MCF 10A (cell line): ENCODE measurements around the gene SF3B3. TPM values are rescaled to one million over a fixed set of nuclear protein-coding genes. Genes with fewer than 3 reads are reported as not detected.
A peak's percentile ranks its signal among the peaks of the same experiment; 100 is the strongest.
"Not testable (repeated sequence)": the region's sequence is repeated elsewhere in the genome, so short reads cannot be mapped to it uniquely, and the experiment has no call there.

Source experiments
- BruUV-seq: library from RNA; stranded (reverse); fragments of 400-500 nt; replicated peaks from 2 replicates; lab custom pipeline; 2021; lab: Mats Ljungman, UMichigan
- CTCF ChIA-PET: fragments of 300-600 bp; sonication (Branson Sonifier 250); formaldehyde crosslinking; extraction: SDS; loops from one replicate; lab custom pipeline; 2021; ENCODE audit warnings: antibody characterized with exemption, inconsistent platforms; lab: Yijun Ruan, JAX
- POLR2A ChIA-PET: fragments of 300-600, 350-650 bp; sonication (Branson Sonifier 250); formaldehyde crosslinking; extraction: SDS; loops from one replicate; lab custom pipeline; 2020; ENCODE audit warnings: antibody characterized with exemption, inconsistent platforms; lab: Yijun Ruan, JAX
- DNase-seq: peaks from one replicate; pipeline ENCODE4 v3.0.0-alpha.2; 2018; ENCODE audit not compliant: unreplicated experiment
- H3K27ac Mint-ChIP-seq: one replicate; pipeline ENCODE4 v1.8.0; 2022; ENCODE audit warnings: mild to moderate bottlenecking, low read depth, mixed read lengths; ENCODE audit not compliant: unreplicated experiment
- H3K27me3 Mint-ChIP-seq: one replicate; pipeline ENCODE4 v1.8.0; 2022; ENCODE audit warnings: mixed read lengths; ENCODE audit not compliant: insufficient read depth, unreplicated experiment
- H3K36me3 Mint-ChIP-seq: one replicate; pipeline ENCODE4 v1.8.0; 2022; ENCODE audit warnings: mild to moderate bottlenecking, moderate library complexity, mixed read lengths; ENCODE audit not compliant: insufficient read depth, unreplicated experiment
- H3K4me1 Mint-ChIP-seq: one replicate; pipeline ENCODE4 v1.8.0; 2022; ENCODE audit warnings: mixed read lengths; ENCODE audit not compliant: insufficient read depth, unreplicated experiment
- H3K4me3 Mint-ChIP-seq: one replicate; pipeline ENCODE4 v1.8.0; 2022; ENCODE audit warnings: mild to moderate bottlenecking, moderate library complexity, mixed read lengths; ENCODE audit not compliant: unreplicated experiment
- H3K9me3 Mint-ChIP-seq: one replicate; pipeline ENCODE4 v1.8.0; 2022; ENCODE audit warnings: mixed read lengths; ENCODE audit not compliant: unreplicated experiment
- CTCF ChIP-seq: fragments of 200-600 bp; IDR thresholded peaks from one replicate; pipeline ENCODE4 v1.8.0; 2022; ENCODE audit warnings: antibody characterized with exemption, mild to moderate bottlenecking; ENCODE audit not compliant: unreplicated experiment
- intact Hi-C: fragments of 100-400 bp; cut with micrococcal nuclease; formaldehyde crosslinking; loops from 2 replicates; pipeline ENCODE4 v1.14.1; 2022
- total RNA-seq: library from RNA; stranded (reverse); gene quantifications from 2 replicates; pipeline ENCODE4 v1.2.3, GENCODE V29; 2022

SF3B3 gene
- total RNA-seq, 1 experiment from 2014 or later = 309 TPM

DNA sequence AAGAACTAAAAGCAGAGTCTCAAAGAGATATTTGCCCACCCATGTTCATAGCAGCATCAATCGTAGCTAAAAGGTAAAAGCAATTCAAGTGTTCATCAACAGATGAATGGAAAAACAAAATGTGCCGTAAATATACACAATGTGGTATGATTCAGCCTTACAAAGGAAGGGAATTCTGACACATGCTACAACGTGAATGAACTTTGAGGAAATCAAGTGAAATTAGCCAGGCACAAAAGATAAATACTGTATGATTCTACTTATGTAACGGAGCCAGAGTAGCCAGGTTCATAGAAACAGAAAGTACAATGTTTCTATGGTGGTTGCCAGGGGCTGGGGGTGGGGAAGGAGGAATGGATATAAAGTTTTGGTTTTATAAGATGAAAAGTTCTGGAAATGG, 64.9 kb downstream of the SF3B3 start:
- H3K36me3 Mint-ChIP-seq = no peaks in the 10 kb centered on the region
- intact Hi-C loops = no loop called here
- POLR2A ChIA-PET = interaction anchor here (0.7 to 1.7 kb wide), 4 partner anchors 10 to 213 kb away, joined by 3 to 7 read pairs (median 4); no protein-coding TSS in a partner anchor
- H3K4me3 Mint-ChIP-seq = no peak overlapping the region
- H3K27me3 Mint-ChIP-seq = no peaks in the 10 kb centered on the region
- no peaks in the 10 kb centered on the region for H3K9me3 Mint-ChIP-seq
- BruUV-seq = no TSS peak
- peak overlapping the region; percentile 63 for H3K27ac Mint-ChIP-seq
- no peak for TF ChIP-seq CTCF
- DNase-seq = no peak
- CTCF ChIA-PET = interaction anchor here (1.9 kb wide), 1 partner anchor 64 kb away, joined by 11 read pairs; no protein-coding TSS in a partner anchor
- H3K4me1 Mint-ChIP-seq = peaks cover 9% of the 10 kb centered on the region

- H3K9me3 Mint-ChIP-seq, DNase-seq, H3K36me3 Mint-ChIP-seq, H3K27me3 Mint-ChIP-seq, intact Hi-C loops, BruUV-seq: not testable (repeated sequence)
- Mint-ChIP-seq H3K4me3 (peak overlapping the region; percentile 19), H3K4me1 (peaks cover 15% of the 10 kb centered on the region), H3K27ac (peak overlapping the region; percentile 63)
- POLR2A ChIA-PET = interaction anchor here (0.6 to 1.2 kb wide), 4 partner anchors 13 to 1249 kb away, joined by 3 to 5 read pairs (median 4); no protein-coding TSS in a partner anchor
- CTCF ChIA-PET = interaction anchor here (0.6 to 1.9 kb wide), 4 partner anchors 26 to 1079 kb away, joined by 3 to 11 read pairs (median 4); no protein-coding TSS in a partner anchor
Observed at GRCh38 chr16:70589416-70589815, 65.8 kb downstream of the SF3B3 start.

DNA sequence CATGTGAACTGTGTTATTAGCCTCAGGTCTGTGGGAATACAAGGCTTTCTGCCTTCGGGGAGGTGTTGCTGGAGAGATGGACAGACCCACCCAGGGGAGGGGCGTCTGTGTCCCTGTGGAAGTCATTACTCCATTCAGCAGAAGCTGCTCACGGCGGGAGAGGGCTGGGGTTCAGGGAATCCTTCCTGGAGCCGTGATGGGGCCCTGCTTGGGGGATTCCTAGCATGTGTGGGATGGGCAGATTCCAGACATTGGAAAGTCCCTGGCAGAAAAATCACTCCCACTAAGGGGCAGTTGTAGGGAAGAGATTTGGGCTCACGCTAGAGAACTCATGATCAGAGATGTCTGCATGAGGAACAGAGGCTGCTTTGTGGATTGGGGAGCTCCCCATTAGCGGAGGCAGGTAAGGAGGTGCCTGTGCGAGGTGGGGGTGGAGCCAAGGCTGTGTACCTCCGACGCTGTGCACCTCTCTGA, 66.4 kb downstream of the SF3B3 start:
- no TSS peak for BruUV-seq
- ChIA-PET CTCF (interaction anchor here (0.6 kb wide), 3 partner anchors 301 to 1092 kb away, joined by 3 read pairs; no protein-coding TSS in a partner anchor), POLR2A (interaction anchor here (0.6 to 1.2 kb wide), 3 partner anchors 13 to 1250 kb away, joined by 3 to 5 read pairs (median 4); no protein-coding TSS in a partner anchor)
- H3K4me1 Mint-ChIP-seq = peaks cover 20% of the 10 kb centered on the region
- peak overlapping the region; percentile 63 for H3K27ac Mint-ChIP-seq
- H3K9me3 Mint-ChIP-seq = no peaks in the 10 kb centered on the region
- intact Hi-C loops = no loop called here
- H3K27me3 Mint-ChIP-seq = no peaks in the 10 kb centered on the region
- H3K36me3 Mint-ChIP-seq = no peaks in the 10 kb centered on the region
- H3K4me3 Mint-ChIP-seq = peak overlapping the region; percentile 19
- TF ChIP-seq CTCF = no peak
- DNase-seq = no peak

DNA sequence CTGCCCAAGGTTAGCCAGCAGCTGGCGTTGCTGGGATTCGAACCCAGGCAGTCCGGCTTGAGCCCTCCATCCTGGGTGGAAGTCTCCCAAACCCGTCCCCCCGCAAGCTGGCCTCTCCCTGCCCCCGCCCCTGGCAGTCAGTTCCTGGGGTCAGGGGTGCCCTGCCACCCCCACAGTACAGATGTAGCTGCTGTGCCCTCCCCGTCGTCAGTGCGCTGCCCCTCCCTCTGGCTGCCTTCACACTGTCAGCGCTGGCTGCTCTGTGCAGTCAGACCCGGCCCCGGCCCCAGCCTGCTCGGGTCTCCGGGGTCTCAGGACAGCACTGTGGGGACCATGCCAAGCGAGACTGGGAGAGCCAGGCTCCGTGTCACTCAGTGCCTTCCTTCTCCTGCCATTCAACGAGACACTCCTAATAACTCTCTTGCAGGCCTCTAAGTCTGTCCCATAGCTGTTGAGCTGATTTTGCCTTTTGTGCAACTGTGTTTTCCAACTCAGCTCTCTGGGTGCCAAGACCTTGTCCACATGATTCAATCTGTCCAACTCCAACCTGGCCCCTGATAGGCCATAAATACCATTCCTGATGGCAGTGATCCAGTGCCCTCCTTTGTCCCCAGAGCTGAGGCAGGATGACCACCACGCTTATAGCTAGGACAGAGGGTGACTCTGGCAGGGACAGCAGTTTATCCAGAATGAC, 67.3 kb downstream of the SF3B3 start:
- ChIA-PET CTCF (interaction anchor here (0.5 to 1.0 kb wide), 2 partner anchors 9 to 50 kb away, joined by 3 to 5 read pairs; no protein-coding TSS in a partner anchor), POLR2A (interaction anchor here (1.0 to 1.2 kb wide), 2 partner anchors 9 to 18 kb away, joined by 3 to 4 read pairs; no protein-coding TSS in a partner anchor)
- BruUV-seq = no TSS peak
- intact Hi-C loops = no loop called here
- peaks cover 24% of the 10 kb centered on the region for H3K4me1 Mint-ChIP-seq
- H3K9me3 Mint-ChIP-seq = no peaks in the 10 kb centered on the region
- DNase-seq = no peak
- no peaks in the 10 kb centered on the region for H3K27me3 Mint-ChIP-seq
- TF ChIP-seq CTCF = no peak
- no peak overlapping the region for H3K4me3 Mint-ChIP-seq
- no peaks in the 10 kb centered on the region for H3K36me3 Mint-ChIP-seq
- H3K27ac Mint-ChIP-seq = no peak overlapping the region
